ENCODE results near the gene AICDA.

GRCh38 chr12:8590842-8591545, 21.7 kb downstream of the AICDA start:
- TF ChIP-seq CTCF (IDR thresholded peaks at IDR 0.05) (no peak), POLR2A (IDR thresholded peaks at IDR 0.05) (no peak), POLR2AphosphoS5 (IDR thresholded peaks at IDR 0.05) (no peak)
